Hematopoietic multipotent progenitor cell (in vitro differentiated cells): ENCODE data around the gene TUBGCP3. TPM values are rescaled to one million over a fixed set of nuclear protein-coding genes. Genes with fewer than 3 reads are reported as not detected.

ENCODE experiments used
- DNase-seq, 3 donors: peaks; one replicate each; pipeline ENCODE4 v3.0.0-alpha.2; 2011 to 2015; ENCODE audit warnings: low read depth in 2 of 3, low spot score in 2 of 3
- total RNA-seq: library from RNA; depleted of rRNA; stranded (reverse); fragments of >200 nt; gene quantifications from one replicate; pipeline ENCODE4 v1.2.3, GENCODE V29; 2012

TUBGCP3 gene
- total RNA-seq, 1 donor, result 40.4 TPM

- DNase-seq, result no peak
These were observed 143.2 kb downstream of the TUBGCP3 start for GRCh38 chr13:112444416-112445399.

DNA sequence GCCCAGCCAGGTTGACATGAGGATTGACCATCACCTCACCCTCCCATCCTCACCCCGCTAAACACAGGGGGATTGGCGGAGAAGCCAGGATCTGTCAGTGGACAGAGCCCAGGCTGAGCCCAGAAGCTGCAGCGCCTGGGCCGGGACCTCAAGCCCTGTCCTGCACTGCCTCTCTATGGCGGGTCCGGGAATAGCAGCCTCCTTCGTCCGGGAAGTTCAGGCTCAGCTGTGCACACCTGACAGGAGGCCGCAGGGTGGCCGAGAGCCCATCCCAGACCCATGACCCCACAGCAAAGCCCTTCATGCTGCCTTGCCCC is 144.0 kb downstream of the TUBGCP3 start:
- peak in 2 of 3 donors; percentile 40 to 56 for DNase-seq

- peak in 2 of 3 donors; percentile 14 to 42 for DNase-seq
These were observed 144.6 kb downstream of the TUBGCP3 start for GRCh38 chr13:112443191-112443994.

DNA sequence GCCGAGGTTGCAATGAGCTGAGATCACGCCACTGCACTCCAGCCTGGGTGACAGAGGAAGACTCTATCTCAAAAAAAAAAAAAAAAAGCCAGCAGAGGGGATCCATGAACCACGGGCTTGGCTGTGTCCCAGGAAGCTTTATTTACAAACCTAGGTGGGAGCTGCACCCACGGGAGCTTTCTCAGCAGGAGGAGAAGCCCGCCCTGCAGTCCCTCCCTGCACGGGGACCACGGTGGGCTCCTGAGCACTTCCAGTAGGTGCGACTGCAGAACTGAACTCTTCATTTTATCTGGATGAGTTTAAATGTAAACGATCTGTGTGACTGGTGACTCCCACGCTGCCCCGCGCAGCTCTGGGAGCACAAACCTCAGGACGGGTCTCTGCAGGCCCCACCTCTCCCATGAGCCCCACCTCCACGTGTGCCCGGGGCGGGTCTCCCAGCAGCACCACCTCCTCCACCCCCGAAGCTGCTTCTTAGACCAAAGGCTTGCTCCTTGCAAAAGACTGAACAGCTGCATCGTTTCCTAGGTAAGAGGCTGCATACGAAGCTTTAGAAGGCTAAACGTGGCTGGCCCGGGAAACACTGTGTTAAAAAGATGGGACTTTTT is 145.4 kb downstream of the TUBGCP3 start:
- DNase-seq, result no peak

DNA sequence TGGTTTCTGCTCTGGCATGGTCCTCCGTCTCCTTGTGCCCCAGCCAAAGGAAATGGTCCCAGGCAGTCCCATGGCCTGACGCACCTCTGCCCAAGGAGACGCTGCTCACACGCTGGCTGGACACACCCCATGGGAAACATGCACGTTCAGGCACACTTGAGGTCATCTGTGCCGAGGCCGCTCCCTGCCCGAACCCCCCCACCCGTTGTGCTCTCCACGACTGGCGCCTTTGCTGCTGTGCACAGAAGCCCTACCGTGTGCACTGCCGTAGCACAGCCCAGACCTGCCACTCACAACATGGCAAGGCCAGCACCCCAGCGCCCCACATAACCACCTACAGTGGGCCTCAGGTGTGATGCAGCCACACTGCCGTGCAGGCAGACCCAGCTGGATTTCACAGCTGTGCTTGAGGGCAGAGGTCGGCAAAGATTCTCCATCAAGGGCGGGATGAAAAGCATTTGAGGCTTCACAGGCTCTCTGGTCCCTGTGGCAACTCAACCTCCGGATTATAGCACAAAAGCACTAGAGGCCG is 146.1 kb downstream of the TUBGCP3 start:
- DNase-seq, result no peak

GRCh38 chr13:112441226-112441625 is 146.7 kb downstream of the TUBGCP3 start:
- DNase-seq, result no peak

DNA sequence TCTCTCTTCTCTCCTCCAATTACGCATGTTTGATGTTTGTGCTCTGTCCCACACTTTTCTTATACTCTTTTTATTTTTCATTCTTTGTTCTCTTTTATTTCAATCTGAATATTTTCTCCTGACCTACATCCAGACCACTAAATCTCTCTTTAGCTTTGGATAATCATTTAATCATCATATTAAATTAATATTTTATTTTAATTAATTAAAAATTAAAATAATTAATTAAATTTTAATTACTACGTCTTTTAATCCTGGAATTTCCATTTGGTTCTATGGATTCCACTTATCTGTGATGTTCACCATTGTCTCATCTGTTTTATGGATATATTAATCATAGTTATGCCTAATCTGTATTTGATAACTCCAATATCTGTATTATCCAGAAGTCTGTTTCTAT is 149.4 kb downstream of the TUBGCP3 start:
- no peak for DNase-seq

GRCh38 chr13:112438094-112438493 is 149.9 kb downstream of the TUBGCP3 start:
- DNase-seq, result no peak

DNA sequence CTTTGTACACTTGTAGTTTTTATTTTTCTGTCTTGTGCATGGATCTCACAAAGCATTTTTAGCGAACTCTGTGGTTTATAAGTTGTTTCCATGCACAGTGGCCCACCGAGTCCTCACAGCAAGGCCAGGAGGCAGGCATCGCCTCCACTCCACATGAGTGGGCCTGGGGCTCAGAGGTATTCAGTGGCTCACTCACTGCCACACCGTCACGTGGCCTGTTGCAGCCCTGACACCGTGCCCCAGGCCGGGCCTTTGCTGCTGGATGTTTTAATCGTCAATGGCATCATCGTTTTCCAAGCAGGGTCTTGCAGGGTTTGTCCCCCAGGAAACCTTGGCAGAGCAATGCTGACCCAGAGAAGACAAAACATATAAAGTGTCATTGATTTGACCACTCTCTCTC is 152.0 kb downstream of the TUBGCP3 start:
- DNase-seq, result no peak

Other genes starting within 250 kb of the TUBGCP3 start
- not detected for gene SPACA7, start 211.8 kb downstream of the TUBGCP3 start, total RNA-seq
- gene ATP11A, start 101.9 kb upstream of the TUBGCP3 start, total RNA-seq, result 10.0 TPM